H1 (cell line): Measurements from ENCODE around the gene EFCAB13. TPM values are rescaled to one million over a fixed set of nuclear protein-coding genes. Genes with fewer than 3 reads are reported as not detected.

Experiments
- HDAC6 ChIP-seq: IDR thresholded peaks from one replicate; pipeline ENCODE4 v1.7.1; 2012; ENCODE audit warnings: low read depth, mild to moderate bottlenecking, inconsistent platforms, low read length, moderate library complexity
- polyA plus RNA-seq, 7 experiments: library from polyadenylated mRNA; depleted of rRNA in 3 of 7; stranded (reverse) in 5 of 7; unstranded in 2 of 7; fragments of >200 nt in 5 of 7; fragments of 200-250 nt in 2 of 7; gene quantifications; 1 replicate in 5 of 7; 2 replicates in 1 of 7; 4 replicates in 1 of 7; pipeline versions ENCODE4 v1.2.1 to v1.2.3, GENCODE V29; 2011 to 2013; ENCODE audit warnings: missing spikeins in 2 of 7, mixed read lengths in 2 of 7
- total RNA-seq: library from RNA; stranded (reverse); fragmentation: NEBNext Ultra II Directional; extraction: Animal tissue kit (Norgen Biotek cat#: 25700); gene quantifications from 2 replicates; pipeline ENCODE4 v1.2.1, GENCODE V29; 2021

The EFCAB13 gene
- total and polyA plus RNA-seq, 2 of the 8 experiments (the other 6 are each of a cell fraction or from before 2014, with no cell fraction given): 0.12 to 2.0 TPM

- no peak for TF ChIP-seq HDAC6
These were observed 43.5 kb downstream of the EFCAB13 start (continued) for GRCh38 chr17:47367257-47367656.
